HCT116 (cell line): Measurements from ENCODE around the gene EIF5AL1.

Experiments used
- CTCF ChIP-seq, 3 experiments: fragments of 200-600 bp in 1 of 3; sonication (generic) in 1 of 3; IDR thresholded peaks in 2 of 3; conservative IDR thresholded peaks in 1 of 3; 2 replicates each; pipeline ENCODE4 v1.5.1; 2012 to 2017; ENCODE audit warnings: low read depth in 2 of 3, low read length in 2 of 3, antibody characterized with exemption in 1 of 3, borderline replicate concordance in 1 of 3, control low read depth in 1 of 3, mild to moderate bottlenecking in 1 of 3, mixed read lengths in 1 of 3, mixed run types in 1 of 3, moderate library complexity in 1 of 3; ENCODE audit not compliant: insufficient read depth in 1 of 3
- EZH2 ChIP-seq: fragments of 200-600 bp; sonication (generic); IDR thresholded peaks from 2 replicates; pipeline ENCODE4 v1.6.1; 2017; ENCODE audit warnings: antibody characterized with exemption, mixed run types
- EZH2phosphoT487 ChIP-seq: fragments of 200-600 bp; IDR thresholded peaks from 2 replicates; pipeline ENCODE4 v1.6.1; 2018; ENCODE audit warnings: antibody characterized with exemption, borderline replicate concordance
- MAX ChIP-seq: IDR thresholded peaks from 2 replicates; pipeline ENCODE4 v1.6.1; 2012
- POLR2A ChIP-seq: IDR thresholded peaks from 2 replicates; pipeline ENCODE4 v1.7.0; 2011; ENCODE audit warnings: borderline replicate concordance; ENCODE audit not compliant: insufficient read depth, insufficient read length; ENCODE audit errors: extremely low read depth
- POLR2AphosphoS5 ChIP-seq: IDR thresholded peaks from 2 replicates; pipeline ENCODE4 v1.6.1; 2011; ENCODE audit warnings: mild to moderate bottlenecking, low read depth, low read length, moderate library complexity
- RAD21 ChIP-seq: IDR thresholded peaks from 2 replicates; pipeline ENCODE4 v1.6.1; 2012; ENCODE audit warnings: low read depth, mild to moderate bottlenecking
- REST ChIP-seq: IDR thresholded peaks from 2 replicates; pipeline ENCODE4 v1.6.1; 2012; ENCODE audit warnings: low read depth
- YY1 ChIP-seq: IDR thresholded peaks from 2 replicates; pipeline ENCODE4 v1.6.1; 2011; ENCODE audit warnings: low read length, low read depth, moderate library complexity, mild to moderate bottlenecking; ENCODE audit not compliant: insufficient replicate concordance; ENCODE audit errors: extremely low read depth
- ZBTB33 ChIP-seq: IDR thresholded peaks from 2 replicates; pipeline ENCODE4 v1.6.1; 2011; ENCODE audit warnings: mild to moderate bottlenecking, low read length, moderate library complexity; ENCODE audit not compliant: insufficient replicate concordance; ENCODE audit errors: extremely low read depth
- ZFX ChIP-seq: fragments of 450-650 bp; IDR thresholded peaks from 2 replicates; pipeline ENCODE4 v1.6.1; 2017
- ZNF274 ChIP-seq: fragments of 200-500 bp; sonication (Bioruptor generic); IDR thresholded peaks from 2 replicates; pipeline ENCODE4 v1.6.1; 2014; ENCODE audit warnings: mild to moderate bottlenecking, low read depth, low read length, inconsistent platforms

GRCh38 chr10:79482304-79482703, 30.0 kb upstream of the EIF5AL1 start:
- TF ChIP-seq YY1 (no peak), MAX (no peak), REST (no peak), CTCF (IDR thresholded peaks at IDR 0.05 in 2 of 3, conservative IDR thresholded peaks at IDR 0.05 in 1 of 3; ENCODE audit: borderline replicate concordance in 1 of 3, insufficient read depth in 1 of 3, low read depth in 2 of 3, low read length in 2 of 3) (no peak), ZFX (no peak), EZH2 (no peak), ZBTB33 (no peak), POLR2A (no peak), POLR2AphosphoS5 (no peak), ZNF274 (no peak), RAD21 (no peak), EZH2phosphoT487 (no peak)
